Keratinocyte (primary cell): Measurements from ENCODE around the gene P2RY2. TPM values are rescaled to one million over a fixed set of nuclear protein-coding genes. Genes with fewer than 3 reads are reported as not detected.
A peak's percentile ranks its signal among the peaks of the same experiment; 100 is the strongest.

ENCODE experiments used
- DNase-seq: peaks from one replicate; pipeline ENCODE4 v3.0.0-alpha.2; 2011; ENCODE audit warnings: low read depth, missing footprints, low spot score
- FAIRE-seq: peaks from 2 replicates; lab custom pipeline; 2011; peaks lifted over from hg19 to GRCh38; lab: Jason Lieb, UNC
- H2AFZ ChIP-seq: 2 replicates; pipeline ENCODE4 v1.6.0; 2012; ENCODE audit warnings: low read length, control low read depth, inconsistent platforms; ENCODE audit not compliant: control insufficient read depth
- H3K27ac ChIP-seq: 2 replicates; pipeline ENCODE4 v1.5.1; 2011; ENCODE audit warnings: low read length; ENCODE audit not compliant: control insufficient read depth, insufficient read depth
- H3K27me3 ChIP-seq: 3 replicates; pipeline ENCODE4 v1.6.0; 2011; ENCODE audit warnings: low read length; ENCODE audit not compliant: control insufficient read depth, insufficient read depth; ENCODE audit errors: extremely low read depth
- H3K36me3 ChIP-seq, 2 experiments: 2 replicates in 1 of 2; 3 replicates in 1 of 2; pipeline ENCODE4 v1.5.1; 2011; ENCODE audit warnings: low read length in 2 of 2, mild to moderate bottlenecking in 1 of 2; ENCODE audit not compliant: control insufficient read depth in 2 of 2, insufficient read depth in 2 of 2; ENCODE audit errors: extremely low read depth in 1 of 2
- H3K4me1 ChIP-seq: 3 replicates; pipeline ENCODE4 v1.5.1; 2011; ENCODE audit warnings: low read length; ENCODE audit not compliant: control insufficient read depth, insufficient read depth; ENCODE audit errors: extremely low read depth
- H3K4me2 ChIP-seq: 3 replicates; pipeline ENCODE4 v1.6.0; 2011; ENCODE audit warnings: low read depth, low read length; ENCODE audit not compliant: control insufficient read depth, insufficient read depth; ENCODE audit errors: extremely low read depth
- H3K4me3 ChIP-seq, 3 experiments: fragments of 200-600 bp in 1 of 3; sonication (generic) in 1 of 3; 2 replicates in 2 of 3; 3 replicates in 1 of 3; pipeline ENCODE4 v1.5.1; 2011 to 2016; ENCODE audit warnings: low read length in 3 of 3, mild to moderate bottlenecking in 3 of 3, control low read depth in 2 of 3, inconsistent platforms in 1 of 3, low read depth in 1 of 3, mixed read lengths in 1 of 3, mixed run types in 1 of 3, moderate library complexity in 1 of 3; ENCODE audit not compliant: control insufficient read depth in 2 of 3, insufficient read depth in 2 of 3; ENCODE audit errors: extremely low read depth in 1 of 3
- H3K79me2 ChIP-seq: 2 replicates; pipeline ENCODE4 v1.6.0; 2012; ENCODE audit warnings: low read length; ENCODE audit not compliant: control insufficient read depth, insufficient read depth
- H3K9ac ChIP-seq: 3 replicates; pipeline ENCODE4 v1.6.0; 2011; ENCODE audit warnings: low read length; ENCODE audit not compliant: control insufficient read depth, insufficient read depth; ENCODE audit errors: extremely low read depth
- H3K9me1 ChIP-seq: 3 replicates; pipeline ENCODE4 v1.6.0; 2011; ENCODE audit warnings: low read length; ENCODE audit not compliant: control insufficient read depth, insufficient read depth; ENCODE audit errors: extremely low read depth
- H3K9me3 ChIP-seq: 2 replicates; pipeline ENCODE4 v1.5.1; 2012; ENCODE audit warnings: low read depth, low read length; ENCODE audit not compliant: control insufficient read depth
- H4K20me1 ChIP-seq: 3 replicates; pipeline ENCODE4 v1.6.0; 2011; ENCODE audit warnings: low read length; ENCODE audit not compliant: control insufficient read depth, insufficient read depth; ENCODE audit errors: extremely low read depth
- CTCF ChIP-seq, 3 experiments: IDR thresholded peaks in 1 of 3; conservative IDR thresholded peaks in 1 of 3; optimal IDR thresholded peaks in 1 of 3; 2 replicates in 2 of 3; 3 replicates in 1 of 3; pipeline versions ENCODE3 to v1.5.1; 2011; ENCODE audit warnings: low read length in 3 of 3, mild to moderate bottlenecking in 3 of 3, moderate library complexity in 2 of 3, control low read depth in 1 of 3, inconsistent platforms in 1 of 3; ENCODE audit not compliant: insufficient read depth in 2 of 3; ENCODE audit errors: extremely low read depth in 1 of 3
- EZH2 ChIP-seq: IDR thresholded peaks from one replicate; pipeline ENCODE4 v1.6.1; 2012; ENCODE audit warnings: inconsistent platforms, mild to moderate bottlenecking, low read length, moderate library complexity
- dilution Hi-C: fragments of 300-500 bp; cut with MboI; formaldehyde crosslinking; loops from one replicate; pipeline ENCODE4 v1.7.0; 2020; ENCODE audit warnings: low sequenced_read_pairs; ENCODE audit not compliant: extremely low pct_ligation_motif_present
- polyA plus RNA-seq, 5 experiments: library from polyadenylated mRNA; depleted of rRNA in 3 of 5; stranded (reverse) in 3 of 5; stranded (forward) in 1 of 5; unstranded in 1 of 5; fragments of >200 nt; gene quantifications; 1 replicate in 1 of 5; 2 replicates in 3 of 5; 3 replicates in 1 of 5; pipeline versions ENCODE4 v1.2.1 to v1.2.3, GENCODE V29; 2011 to 2012; ENCODE audit warnings: missing spikeins in 2 of 5, low read depth in 1 of 5, low replicate concordance in 1 of 5

The P2RY2 gene
- polyA plus RNA-seq, 1 donor (not counting 4 experiments of a cell fraction or from before 2014, with no cell fraction given) = 5.1 TPM

- Histone ChIP-seq H3K9me3 (no peaks in the 10 kb centered on the region), H3K4me1 (peaks cover 20% of the 10 kb centered on the region), H4K20me1 (no peaks in the 10 kb centered on the region), H3K27me3 (no peaks in the 10 kb centered on the region), H3K4me2 (peak overlapping the region; percentile 54), H2AFZ (no peak overlapping the region), H3K36me3 (no peaks in the 10 kb centered on the region), H3K9me1 (peaks cover 4% of the 10 kb centered on the region), H3K27ac (no peak overlapping the region), H3K4me3 (no peak overlapping the region), H3K79me2 (no peaks in the 10 kb centered on the region), H3K9ac (no peak overlapping the region)
- dilution Hi-C loops = loop anchor here (5.0 kb wide), 1 partner anchor 61 kb away; no protein-coding TSS in a partner anchor
- no peak for DNase-seq
- TF ChIP-seq EZH2 = no peak
- no peak for TF ChIP-seq CTCF (optimal IDR thresholded peaks at IDR 0.05 in 1 of 3, IDR thresholded peaks at IDR 0.05 in 1 of 3, conservative IDR thresholded peaks at IDR 0.05 in 1 of 3; ENCODE audit: extremely low read depth in 1 of 3, insufficient read depth in 2 of 3, low read length in 3 of 3)
- FAIRE-seq = no peak
Observed at GRCh38 chr11:73176145-73176873, 41.8 kb upstream of the P2RY2 start.

- peak; percentile 43 for FAIRE-seq
Observed at GRCh38 chr11:73176874-73177155, 41.3 kb upstream of the P2RY2 start.

More at GRCh38 chr11:73176874-73177155, 41.3 kb upstream of the P2RY2 start:
- H3K36me3 ChIP-seq = no peaks in the 10 kb centered on the region
- dilution Hi-C loops = loop anchor here (5.0 kb wide), 1 partner anchor 60 kb away; no protein-coding TSS in a partner anchor
- H3K27ac ChIP-seq = no peak overlapping the region
- no peaks in the 10 kb centered on the region for H3K79me2 ChIP-seq
- H3K4me1 ChIP-seq = peaks cover 20% of the 10 kb centered on the region
- no peaks in the 10 kb centered on the region for H3K27me3 ChIP-seq
- H3K4me3 ChIP-seq = no peak overlapping the region
- no peaks in the 10 kb centered on the region for H4K20me1 ChIP-seq
- no peak for DNase-seq
- H2AFZ ChIP-seq = no peak overlapping the region
- TF ChIP-seq CTCF (optimal IDR thresholded peaks at IDR 0.05 in 1 of 3, IDR thresholded peaks at IDR 0.05 in 1 of 3, conservative IDR thresholded peaks at IDR 0.05 in 1 of 3; ENCODE audit: extremely low read depth in 1 of 3, insufficient read depth in 2 of 3, low read length in 3 of 3) (no peak), EZH2 (no peak)
- no peaks in the 10 kb centered on the region for H3K9me3 ChIP-seq
- peak overlapping the region; percentile 54 for H3K4me2 ChIP-seq
- no peak overlapping the region for H3K9ac ChIP-seq
- peaks cover 2% of the 10 kb centered on the region for H3K9me1 ChIP-seq
